ENCODE measurements around the gene C1QC.

Gene C1QC

DNA sequence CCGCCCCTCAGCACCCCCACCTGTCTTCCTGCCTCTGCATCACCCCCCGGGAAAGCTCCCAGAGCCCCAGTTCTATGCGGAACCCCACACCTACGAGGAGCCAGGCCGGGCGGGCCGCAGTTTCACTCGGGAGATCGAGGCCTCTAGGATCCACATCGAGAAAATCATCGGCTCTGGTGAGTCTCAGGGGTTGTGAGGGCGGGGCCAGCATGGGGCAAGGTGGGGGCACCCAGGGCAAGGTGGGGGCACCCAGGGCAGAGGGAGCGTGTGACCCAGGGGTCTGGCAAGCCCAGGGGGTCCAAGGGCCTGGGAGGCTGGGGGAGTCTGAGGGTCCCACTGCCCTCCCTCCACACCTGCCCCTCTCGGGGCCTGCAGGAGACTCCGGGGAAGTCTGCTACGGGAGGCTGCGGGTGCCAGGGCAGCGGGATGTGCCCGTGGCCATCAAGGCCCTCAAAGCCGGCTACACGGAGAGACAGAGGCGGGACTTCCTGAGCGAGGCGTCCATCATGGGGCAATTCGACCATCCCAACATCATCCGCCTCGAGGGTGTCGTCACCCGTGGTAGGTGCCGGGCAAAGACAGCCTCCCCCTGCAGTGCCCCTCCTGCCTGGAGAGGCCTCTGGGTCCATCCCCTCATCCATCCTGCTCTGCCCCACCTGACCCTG lies 46.0 kb upstream of the C1QC start:
- Histone ChIP-seq H3K79me2 (ENCODE audit: control insufficient read depth, low read length) (no peaks in the 10 kb centered on the region), H3K27ac (ENCODE audit: low read depth, low read length) (no peak overlapping the region), H3K4me3 (ENCODE audit: low read length) (no peak overlapping the region), H3K4me2 (ENCODE audit: low read length) (no peak overlapping the region), H4K20me1 (ENCODE audit: control insufficient read depth, insufficient read depth, low read depth, low read length) (no peaks in the 10 kb centered on the region), H3K27me3 (ENCODE audit: control insufficient read depth, low read length) (no peaks in the 10 kb centered on the region), H3K9me2 (replicated peaks; ENCODE audit: control insufficient read depth, low read length) (no peaks in the 10 kb centered on the region), H3K4me1 (ENCODE audit: control insufficient read depth, low read length) (no peaks in the 10 kb centered on the region), H3K9me3 (ENCODE audit: control insufficient read depth, insufficient read depth, low read length) (no peaks in the 10 kb centered on the region), H3F3A (ENCODE audit: control insufficient read depth, insufficient read depth) (no peaks in the 10 kb centered on the region), H3K36me3 (ENCODE audit: control insufficient read depth, low read length) (no peaks in the 10 kb centered on the region)
- TF ChIP-seq, protein P1, sequence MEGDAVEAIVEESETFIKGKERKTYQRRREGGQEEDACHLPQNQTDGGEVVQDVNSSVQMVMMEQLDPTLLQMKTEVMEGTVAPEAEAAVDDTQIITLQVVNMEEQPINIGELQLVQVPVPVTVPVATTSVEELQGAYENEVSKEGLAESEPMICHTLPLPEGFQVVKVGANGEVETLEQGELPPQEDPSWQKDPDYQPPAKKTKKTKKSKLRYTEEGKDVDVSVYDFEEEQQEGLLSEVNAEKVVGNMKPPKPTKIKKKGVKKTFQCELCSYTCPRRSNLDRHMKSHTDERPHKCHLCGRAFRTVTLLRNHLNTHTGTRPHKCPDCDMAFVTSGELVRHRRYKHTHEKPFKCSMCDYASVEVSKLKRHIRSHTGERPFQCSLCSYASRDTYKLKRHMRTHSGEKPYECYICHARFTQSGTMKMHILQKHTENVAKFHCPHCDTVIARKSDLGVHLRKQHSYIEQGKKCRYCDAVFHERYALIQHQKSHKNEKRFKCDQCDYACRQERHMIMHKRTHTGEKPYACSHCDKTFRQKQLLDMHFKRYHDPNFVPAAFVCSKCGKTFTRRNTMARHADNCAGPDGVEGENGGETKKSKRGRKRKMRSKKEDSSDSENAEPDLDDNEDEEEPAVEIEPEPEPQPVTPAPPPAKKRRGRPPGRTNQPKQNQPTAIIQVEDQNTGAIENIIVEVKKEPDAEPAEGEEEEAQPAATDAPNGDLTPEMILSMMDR (IDR thresholded peaks at IDR 0.05; ENCODE audit: low read depth, low read length, poor library complexity, severe bottlenecking): no peak
- no peak for TF ChIP-seq EZH2phosphoT487 (IDR thresholded peaks at IDR 0.05; ENCODE audit: borderline replicate concordance, low read length)

DNA sequence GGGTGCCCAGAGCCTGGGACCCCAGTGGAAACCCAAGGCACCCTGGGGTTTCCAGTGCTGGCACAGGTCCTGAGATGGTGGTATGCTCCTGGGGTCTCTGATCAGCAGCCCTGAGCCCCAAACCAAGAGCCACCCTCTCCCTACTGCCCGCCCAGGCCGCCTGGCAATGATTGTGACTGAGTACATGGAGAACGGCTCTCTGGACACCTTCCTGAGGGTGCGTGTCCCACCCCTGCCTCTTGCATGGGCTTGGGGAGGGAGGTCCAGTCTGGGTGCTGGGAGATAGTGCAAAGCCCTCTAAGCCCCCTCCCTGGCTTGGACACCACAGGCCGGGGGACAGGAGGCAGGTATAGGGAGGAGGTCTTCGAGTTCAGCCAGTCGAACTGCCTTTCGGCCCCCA lies 45.4 kb upstream of the C1QC start:
- H3K9me3 ChIP-seq (ENCODE audit: control insufficient read depth, insufficient read depth, low read length): no peaks in the 10 kb centered on the region
- H3K9me2 ChIP-seq (replicated peaks; ENCODE audit: control insufficient read depth, low read length): no peaks in the 10 kb centered on the region
- TF ChIP-seq EZH2phosphoT487 (IDR thresholded peaks at IDR 0.05; ENCODE audit: borderline replicate concordance, low read length): no peak
- TF ChIP-seq, protein P1 (IDR thresholded peaks at IDR 0.05; ENCODE audit: low read depth, low read length, poor library complexity, severe bottlenecking): no peak
- no peaks in the 10 kb centered on the region for H3K79me2 ChIP-seq (ENCODE audit: control insufficient read depth, low read length)
- no peaks in the 10 kb centered on the region for H3K36me3 ChIP-seq (ENCODE audit: control insufficient read depth, low read length)
- no peak overlapping the region for H3K27ac ChIP-seq (ENCODE audit: low read depth, low read length)
- H3K27me3 ChIP-seq (ENCODE audit: control insufficient read depth, low read length): no peaks in the 10 kb centered on the region
- no peak overlapping the region for H3K4me2 ChIP-seq (ENCODE audit: low read length)
- no peaks in the 10 kb centered on the region for H3K4me1 ChIP-seq (ENCODE audit: control insufficient read depth, low read length)
- H3F3A ChIP-seq (ENCODE audit: control insufficient read depth, insufficient read depth): no peaks in the 10 kb centered on the region
- H4K20me1 ChIP-seq (ENCODE audit: control insufficient read depth, insufficient read depth, low read depth, low read length): no peaks in the 10 kb centered on the region
- no peak overlapping the region for H3K4me3 ChIP-seq (ENCODE audit: low read length)

DNA sequence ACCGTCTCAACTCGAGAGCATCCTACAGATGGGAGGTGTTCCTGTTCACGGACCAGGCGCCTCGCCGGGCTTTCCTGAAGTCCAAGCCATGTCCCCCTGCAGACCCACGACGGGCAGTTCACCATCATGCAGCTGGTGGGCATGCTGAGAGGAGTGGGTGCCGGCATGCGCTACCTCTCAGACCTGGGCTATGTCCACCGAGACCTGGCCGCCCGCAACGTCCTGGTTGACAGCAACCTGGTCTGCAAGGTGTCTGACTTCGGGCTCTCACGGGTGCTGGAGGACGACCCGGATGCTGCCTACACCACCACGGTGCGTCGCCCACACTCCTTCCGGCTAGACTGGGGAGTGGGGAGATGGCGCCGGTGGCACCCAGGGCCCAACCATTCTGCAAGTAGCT lies 44.7 kb upstream of the C1QC start:
- H3F3A ChIP-seq (ENCODE audit: control insufficient read depth, insufficient read depth): no peaks in the 10 kb centered on the region
- TF ChIP-seq, protein P1 (IDR thresholded peaks at IDR 0.05; ENCODE audit: low read depth, low read length, poor library complexity, severe bottlenecking): no peak
- no peak for TF ChIP-seq EZH2phosphoT487 (IDR thresholded peaks at IDR 0.05; ENCODE audit: borderline replicate concordance, low read length)
- H3K4me2 ChIP-seq (ENCODE audit: low read length): no peak overlapping the region
- no peaks in the 10 kb centered on the region for H4K20me1 ChIP-seq (ENCODE audit: control insufficient read depth, insufficient read depth, low read depth, low read length)
- no peaks in the 10 kb centered on the region for H3K27me3 ChIP-seq (ENCODE audit: control insufficient read depth, low read length)
- no peaks in the 10 kb centered on the region for H3K36me3 ChIP-seq (ENCODE audit: control insufficient read depth, low read length)
- no peaks in the 10 kb centered on the region for H3K9me2 ChIP-seq (replicated peaks; ENCODE audit: control insufficient read depth, low read length)
- no peaks in the 10 kb centered on the region for H3K79me2 ChIP-seq (ENCODE audit: control insufficient read depth, low read length)
- H3K27ac ChIP-seq (ENCODE audit: low read depth, low read length): no peak overlapping the region
- H3K4me3 ChIP-seq (ENCODE audit: low read length): no peak overlapping the region
- H3K4me1 ChIP-seq (ENCODE audit: control insufficient read depth, low read length): no peaks in the 10 kb centered on the region
- H3K9me3 ChIP-seq (ENCODE audit: control insufficient read depth, insufficient read depth, low read length): no peaks in the 10 kb centered on the region
